Loucy (cell line): ENCODE data around the gene GXYLT2.

Experiments used
- H2AFZ ChIP-seq: fragments of 200-600 bp; sonication (generic); 2 replicates; pipeline ENCODE4 v1.6.0; 2016; ENCODE audit warnings: antibody characterized with exemption, mild to moderate bottlenecking, low read length, moderate library complexity
- H3F3A ChIP-seq: fragments of 200-600 bp; 2 replicates; pipeline ENCODE4 v1.6.0; 2016; ENCODE audit warnings: antibody characterized with exemption, low read depth, mild to moderate bottlenecking
- H3K27me3 ChIP-seq: fragments of 200-600 bp; sonication (generic); 2 replicates; pipeline ENCODE4 v1.6.1; 2014; ENCODE audit warnings: low read length, mild to moderate bottlenecking; ENCODE audit not compliant: insufficient read depth, poor library complexity, severe bottlenecking
- H3K36me3 ChIP-seq: fragments of 200-600 bp; sonication (generic); 2 replicates; pipeline ENCODE4 v1.6.1; 2016; ENCODE audit warnings: low read length; ENCODE audit not compliant: insufficient read depth
- H3K4me1 ChIP-seq: fragments of 200-600 bp; sonication (generic); 2 replicates; pipeline ENCODE4 v1.5.1; 2014; ENCODE audit warnings: low read length, mild to moderate bottlenecking; ENCODE audit not compliant: insufficient read depth, poor library complexity, severe bottlenecking
- H3K4me2 ChIP-seq: fragments of 200-600 bp; sonication (generic); 2 replicates; pipeline ENCODE4 v1.6.0; 2014; ENCODE audit warnings: antibody characterized with exemption, low read length, low read depth, mild to moderate bottlenecking; ENCODE audit not compliant: poor library complexity, severe bottlenecking
- H3K4me3 ChIP-seq: fragments of 200-600 bp; sonication (generic); 2 replicates; pipeline ENCODE4 v1.5.1; 2014; ENCODE audit warnings: low read length, mild to moderate bottlenecking, mixed read lengths; ENCODE audit not compliant: poor library complexity, severe bottlenecking
- H3K79me2 ChIP-seq: fragments of 200-600 bp; sonication (generic); 2 replicates; pipeline ENCODE4 v1.6.1; 2014; ENCODE audit warnings: low read length; ENCODE audit not compliant: insufficient read depth
- H3K9ac ChIP-seq: fragments of 200-600 bp; sonication (generic); 2 replicates; pipeline ENCODE4 v1.6.0; 2014; ENCODE audit warnings: mild to moderate bottlenecking, low read depth, low read length, moderate library complexity; ENCODE audit not compliant: poor library complexity, severe bottlenecking
- H3K9me2 ChIP-seq: fragments of 200-600 bp; sonication (generic); replicated peaks from 2 replicates; pipeline ENCODE4 v1.6.1; 2016; ENCODE audit warnings: low read depth, low read length, mixed read lengths
- H3K9me3 ChIP-seq: fragments of 200-600 bp; sonication (generic); 2 replicates; pipeline ENCODE4 v1.6.1; 2014; ENCODE audit warnings: mild to moderate bottlenecking, antibody characterized with exemption, low read length, low read depth; ENCODE audit not compliant: insufficient read depth
- H4K20me1 ChIP-seq: fragments of 200-600 bp; sonication (generic); 2 replicates; pipeline ENCODE4 v1.6.0; 2014; ENCODE audit warnings: antibody characterized with exemption, low read length, mild to moderate bottlenecking; ENCODE audit not compliant: insufficient read depth, poor library complexity, severe bottlenecking
- EZH2phosphoT487 ChIP-seq: fragments of 200-600 bp; IDR thresholded peaks from 2 replicates; pipeline ENCODE4 v1.6.1; 2018; ENCODE audit warnings: antibody characterized with exemption, mild to moderate bottlenecking, moderate library complexity, borderline replicate concordance
- TF ChIP-seq, protein P1 (sequence below): fragments of 200-600 bp; sonication (generic); conservative IDR thresholded peaks from 2 replicates; pipeline ENCODE4 v1.5.1; 2014; ENCODE audit warnings: mild to moderate bottlenecking, antibody characterized with exemption, low read length

Gene GXYLT2

DNA sequence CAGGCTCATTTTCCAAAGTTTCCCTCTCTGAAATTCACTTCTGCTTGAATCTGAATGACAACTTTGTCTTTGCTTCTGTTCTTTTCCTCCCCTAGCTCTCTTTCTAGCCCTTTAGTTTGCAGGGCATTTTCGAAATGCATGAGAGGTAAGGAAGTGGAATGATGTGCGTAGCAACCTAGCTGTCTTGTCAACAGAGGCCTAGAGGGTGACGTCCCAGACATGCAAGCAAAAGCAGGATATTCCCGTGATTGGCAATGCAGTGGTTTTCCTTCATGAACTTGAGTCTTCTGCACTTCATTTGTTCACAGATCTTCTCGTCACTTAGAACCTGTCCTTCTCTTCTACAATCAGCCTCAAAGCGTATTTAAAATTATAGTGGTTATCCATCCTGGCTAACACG is 56.9 kb downstream of the GXYLT2 start:
- H3K4me1 ChIP-seq: no peaks in the 10 kb centered on the region
- H4K20me1 ChIP-seq: no peaks in the 10 kb centered on the region
- H3K79me2 ChIP-seq: no peaks in the 10 kb centered on the region
- no peaks in the 10 kb centered on the region for H3K36me3 ChIP-seq
- TF ChIP-seq, protein P1, sequence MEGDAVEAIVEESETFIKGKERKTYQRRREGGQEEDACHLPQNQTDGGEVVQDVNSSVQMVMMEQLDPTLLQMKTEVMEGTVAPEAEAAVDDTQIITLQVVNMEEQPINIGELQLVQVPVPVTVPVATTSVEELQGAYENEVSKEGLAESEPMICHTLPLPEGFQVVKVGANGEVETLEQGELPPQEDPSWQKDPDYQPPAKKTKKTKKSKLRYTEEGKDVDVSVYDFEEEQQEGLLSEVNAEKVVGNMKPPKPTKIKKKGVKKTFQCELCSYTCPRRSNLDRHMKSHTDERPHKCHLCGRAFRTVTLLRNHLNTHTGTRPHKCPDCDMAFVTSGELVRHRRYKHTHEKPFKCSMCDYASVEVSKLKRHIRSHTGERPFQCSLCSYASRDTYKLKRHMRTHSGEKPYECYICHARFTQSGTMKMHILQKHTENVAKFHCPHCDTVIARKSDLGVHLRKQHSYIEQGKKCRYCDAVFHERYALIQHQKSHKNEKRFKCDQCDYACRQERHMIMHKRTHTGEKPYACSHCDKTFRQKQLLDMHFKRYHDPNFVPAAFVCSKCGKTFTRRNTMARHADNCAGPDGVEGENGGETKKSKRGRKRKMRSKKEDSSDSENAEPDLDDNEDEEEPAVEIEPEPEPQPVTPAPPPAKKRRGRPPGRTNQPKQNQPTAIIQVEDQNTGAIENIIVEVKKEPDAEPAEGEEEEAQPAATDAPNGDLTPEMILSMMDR: no peak
- TF ChIP-seq EZH2phosphoT487: no peak
- no peaks in the 10 kb centered on the region for H3K27me3 ChIP-seq
- no peak overlapping the region for H3K9ac ChIP-seq
- H3K9me3 ChIP-seq: no peaks in the 10 kb centered on the region
- H2AFZ ChIP-seq: no peak overlapping the region
- H3K9me2 ChIP-seq: no peaks in the 10 kb centered on the region
- no peaks in the 10 kb centered on the region for H3F3A ChIP-seq
- no peak overlapping the region for H3K4me3 ChIP-seq
- H3K4me2 ChIP-seq: no peak overlapping the region

DNA sequence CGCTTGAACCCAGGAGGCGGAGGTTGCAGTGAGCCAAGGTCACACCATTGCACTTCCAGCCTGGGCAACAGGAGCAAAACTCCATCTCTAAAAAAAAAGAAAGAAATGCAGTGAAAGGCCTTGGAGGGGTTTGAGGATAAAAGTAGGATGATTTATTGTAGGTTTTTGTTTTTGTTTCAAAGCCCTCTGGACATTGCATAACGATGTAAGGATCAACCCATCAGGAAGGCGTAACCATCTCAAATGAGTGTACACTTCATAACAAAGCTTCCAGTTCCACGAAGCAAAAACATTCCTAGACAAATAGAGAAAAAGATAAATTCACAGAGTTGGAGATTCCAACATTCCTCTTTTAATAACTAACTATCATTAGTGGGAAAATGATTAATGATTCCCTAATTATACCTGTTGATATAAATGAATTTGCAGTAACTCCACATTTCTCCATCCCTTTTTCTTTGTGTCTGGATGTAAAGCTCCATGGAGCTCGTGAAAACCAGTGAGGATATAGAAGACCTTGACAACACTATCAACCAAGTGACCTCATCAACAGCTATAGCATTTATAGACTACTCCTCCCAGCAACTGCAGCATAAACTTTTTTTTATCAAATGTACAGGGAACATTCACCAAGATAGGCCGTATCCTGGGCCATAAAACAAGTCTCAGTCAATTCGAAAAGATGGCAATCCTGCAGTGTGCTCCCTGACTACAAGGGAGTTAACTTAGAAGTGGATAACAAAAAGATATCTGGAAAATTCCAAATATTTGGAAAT is 60.1 kb downstream of the GXYLT2 start:
- Histone ChIP-seq H3K9me2 (no peaks in the 10 kb centered on the region), H3K4me1 (no peaks in the 10 kb centered on the region), H3K9ac (no peak overlapping the region), H3K27me3 (no peaks in the 10 kb centered on the region), H3K36me3 (no peaks in the 10 kb centered on the region), H3F3A (no peaks in the 10 kb centered on the region), H3K9me3 (no peaks in the 10 kb centered on the region), H2AFZ (no peak overlapping the region), H3K4me3 (no peak overlapping the region), H4K20me1 (no peaks in the 10 kb centered on the region), H3K4me2 (no peak overlapping the region), H3K79me2 (no peaks in the 10 kb centered on the region)
- no peak for TF ChIP-seq EZH2phosphoT487
- TF ChIP-seq, protein P1: no peak

DNA sequence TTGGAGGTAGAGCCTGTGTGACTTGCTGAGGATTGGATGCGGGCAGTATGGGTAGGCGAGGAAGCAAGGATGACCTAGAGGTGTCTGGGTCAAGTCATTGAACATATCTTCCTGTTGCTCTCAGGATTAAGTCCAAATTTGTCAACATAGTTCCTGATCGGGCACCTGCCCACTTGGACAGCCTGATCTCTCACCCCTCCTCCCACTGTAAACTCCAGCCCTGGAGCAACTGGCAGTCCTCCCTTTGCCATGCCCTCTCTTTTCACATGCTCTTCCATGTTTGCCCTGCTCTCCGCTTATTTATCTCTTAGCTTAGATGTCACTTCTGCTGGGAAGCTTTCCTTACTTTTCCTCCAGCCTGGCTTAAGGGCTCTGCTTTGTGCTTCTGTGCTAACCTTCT is 61.2 kb downstream of the GXYLT2 start:
- Histone ChIP-seq H3F3A (no peaks in the 10 kb centered on the region), H3K27me3 (no peaks in the 10 kb centered on the region), H3K4me3 (no peak overlapping the region), H3K36me3 (no peaks in the 10 kb centered on the region), H3K4me2 (no peak overlapping the region), H3K9me2 (no peaks in the 10 kb centered on the region), H4K20me1 (no peaks in the 10 kb centered on the region), H2AFZ (no peak overlapping the region), H3K9me3 (no peaks in the 10 kb centered on the region), H3K4me1 (no peaks in the 10 kb centered on the region), H3K79me2 (no peaks in the 10 kb centered on the region), H3K9ac (no peak overlapping the region)
- TF ChIP-seq, protein P1: no peak
- TF ChIP-seq EZH2phosphoT487: no peak
